Kasumi-1 (cell line): ENCODE measurements around the gene ZNF41.

Experiments
- DNase-seq, 2 experiments: peaks; one replicate each; lab custom pipeline; 2025; lab: John Stamatoyannopoulos, UW

Gene ZNF41

GRCh38 chrX:47489507-47490275, 6.7 kb upstream of the ZNF41 start:
- no peak for DNase-seq

GRCh38 chrX:47484885-47485284, 1.9 kb upstream of the ZNF41 start:
- DNase-seq = peak in 1 of 2 experiments; percentile 1

- DNase-seq = no peak
Observed at GRCh38 chrX:47483306-47484268, 565 bp upstream of the ZNF41 start.

GRCh38 chrX:47482065-47482511, 934 bp downstream of the ZNF41 start:
- DNase-seq = no peak

GRCh38 chrX:47481160-47481559, 1.9 kb downstream of the ZNF41 start:
- no peak for DNase-seq

- DNase-seq = no peak
Observed at GRCh38 chrX:47480576-47480975, 2.4 kb downstream of the ZNF41 start.

GRCh38 chrX:47475476-47475875, 7.5 kb downstream of the ZNF41 start:
- no peak for DNase-seq

GRCh38 chrX:47467106-47467505, 15.9 kb downstream of the ZNF41 start:
- no peak for DNase-seq

- no peak for DNase-seq
Observed at GRCh38 chrX:47460561-47460960, 22.5 kb downstream of the ZNF41 start.

GRCh38 chrX:47458528-47458927, 24.5 kb downstream of the ZNF41 start:
- DNase-seq = no peak

GRCh38 chrX:47456080-47456479, 26.9 kb downstream of the ZNF41 start:
- DNase-seq = no peak

- no peak for DNase-seq
Observed at GRCh38 chrX:47452112-47452511, 30.9 kb downstream of the ZNF41 start.

GRCh38 chrX:47448165-47448806, 34.7 kb downstream of the ZNF41 start:
- no peak for DNase-seq

GRCh38 chrX:47447607-47448006, 35.4 kb downstream of the ZNF41 start:
- no peak for DNase-seq

- no peak for DNase-seq
Observed at GRCh38 chrX:47446971-47447370, 36.1 kb downstream of the ZNF41 start.

- DNase-seq = no peak
Observed at GRCh38 chrX:47446431-47446830, 36.6 kb downstream of the ZNF41 start.

GRCh38 chrX:47430925-47431324, 52.1 kb downstream of the ZNF41 start:
- DNase-seq = no peak

- DNase-seq = no peak
Observed at GRCh38 chrX:47422444-47422843, 60.6 kb downstream of the ZNF41 start.

GRCh38 chrX:47420962-47421361, 62.1 kb downstream of the ZNF41 start:
- no peak for DNase-seq

- DNase-seq = no peak
Observed at GRCh38 chrX:47420265-47420664, 62.8 kb downstream of the ZNF41 start.

- DNase-seq = no peak
Observed at GRCh38 chrX:47413179-47413594, 69.8 kb downstream of the ZNF41 start.
